Erythroblast (primary cell): ENCODE measurements around the gene CPLX4.

Source experiments
- GATA1 ChIP-seq: IDR thresholded peaks from 2 replicates; pipeline ENCODE4 v1.6.1; 2011; ENCODE audit warnings: low read depth, mild to moderate bottlenecking, control low read depth, low read length, moderate library complexity
- POLR2A ChIP-seq: IDR thresholded peaks from 2 replicates; pipeline ENCODE4 v1.6.1; 2011; ENCODE audit warnings: mild to moderate bottlenecking, low read length

GRCh38 chr18:59324623-59324971 is 6.1 kb upstream of the CPLX4 start:
- TF ChIP-seq POLR2A (no peak), GATA1 (no peak)
